Measurements from ENCODE around the gene TFAP2C. TPM values are rescaled to one million over a fixed set of nuclear protein-coding genes. Genes with fewer than 3 reads are reported as not detected.

Gene TFAP2C
- total RNA-seq, 4 donors from 2014 or later: 2.7 to 13.7 (median 7.2) TPM

DNA sequence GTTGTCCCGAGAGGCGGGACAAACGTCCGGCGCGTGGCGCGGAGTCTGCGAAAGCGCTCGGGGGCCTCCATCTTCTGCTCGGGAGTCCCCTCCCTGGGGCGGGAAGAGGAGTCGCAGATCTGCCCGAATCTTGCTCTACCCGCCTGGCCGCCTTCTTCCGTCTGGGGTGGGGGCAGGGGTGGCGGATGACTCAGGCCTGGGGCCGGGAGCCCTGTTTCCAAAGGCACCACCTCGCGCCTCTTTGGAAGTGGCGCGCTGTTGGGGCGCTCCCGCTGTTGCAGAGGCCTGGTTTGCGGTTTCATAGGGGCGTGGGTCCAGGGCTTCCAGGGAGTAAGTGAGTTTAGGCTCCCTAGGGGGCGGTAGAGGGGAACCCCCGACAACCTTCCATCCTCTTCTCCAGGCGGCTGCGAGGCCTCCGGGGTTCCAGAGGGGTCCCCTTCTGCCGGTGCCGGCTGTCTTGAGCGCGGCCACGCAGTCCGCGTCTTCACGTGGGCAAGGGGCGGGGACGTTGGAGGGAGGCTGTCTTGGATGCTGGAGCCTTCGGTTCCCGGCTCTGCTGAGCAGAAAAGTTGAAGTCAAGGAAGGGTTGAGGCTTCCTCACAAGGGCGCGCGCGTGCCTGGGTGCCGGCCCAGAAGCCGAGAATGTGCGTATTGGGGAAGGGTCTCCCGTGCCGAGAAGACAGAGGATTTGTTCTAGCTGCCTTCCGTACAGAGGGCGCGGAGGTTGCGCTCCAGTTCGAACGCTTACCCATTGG, 2.6 kb upstream of the TFAP2C start:
- TF ChIP-seq, protein P1, sequence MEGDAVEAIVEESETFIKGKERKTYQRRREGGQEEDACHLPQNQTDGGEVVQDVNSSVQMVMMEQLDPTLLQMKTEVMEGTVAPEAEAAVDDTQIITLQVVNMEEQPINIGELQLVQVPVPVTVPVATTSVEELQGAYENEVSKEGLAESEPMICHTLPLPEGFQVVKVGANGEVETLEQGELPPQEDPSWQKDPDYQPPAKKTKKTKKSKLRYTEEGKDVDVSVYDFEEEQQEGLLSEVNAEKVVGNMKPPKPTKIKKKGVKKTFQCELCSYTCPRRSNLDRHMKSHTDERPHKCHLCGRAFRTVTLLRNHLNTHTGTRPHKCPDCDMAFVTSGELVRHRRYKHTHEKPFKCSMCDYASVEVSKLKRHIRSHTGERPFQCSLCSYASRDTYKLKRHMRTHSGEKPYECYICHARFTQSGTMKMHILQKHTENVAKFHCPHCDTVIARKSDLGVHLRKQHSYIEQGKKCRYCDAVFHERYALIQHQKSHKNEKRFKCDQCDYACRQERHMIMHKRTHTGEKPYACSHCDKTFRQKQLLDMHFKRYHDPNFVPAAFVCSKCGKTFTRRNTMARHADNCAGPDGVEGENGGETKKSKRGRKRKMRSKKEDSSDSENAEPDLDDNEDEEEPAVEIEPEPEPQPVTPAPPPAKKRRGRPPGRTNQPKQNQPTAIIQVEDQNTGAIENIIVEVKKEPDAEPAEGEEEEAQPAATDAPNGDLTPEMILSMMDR (IDR thresholded peaks at IDR 0.05): no peak
- ATAC-seq (ENCODE audit: low FRiP score) (no peak), DNase-seq (ENCODE audit: low spot score) (no peak)

DNA sequence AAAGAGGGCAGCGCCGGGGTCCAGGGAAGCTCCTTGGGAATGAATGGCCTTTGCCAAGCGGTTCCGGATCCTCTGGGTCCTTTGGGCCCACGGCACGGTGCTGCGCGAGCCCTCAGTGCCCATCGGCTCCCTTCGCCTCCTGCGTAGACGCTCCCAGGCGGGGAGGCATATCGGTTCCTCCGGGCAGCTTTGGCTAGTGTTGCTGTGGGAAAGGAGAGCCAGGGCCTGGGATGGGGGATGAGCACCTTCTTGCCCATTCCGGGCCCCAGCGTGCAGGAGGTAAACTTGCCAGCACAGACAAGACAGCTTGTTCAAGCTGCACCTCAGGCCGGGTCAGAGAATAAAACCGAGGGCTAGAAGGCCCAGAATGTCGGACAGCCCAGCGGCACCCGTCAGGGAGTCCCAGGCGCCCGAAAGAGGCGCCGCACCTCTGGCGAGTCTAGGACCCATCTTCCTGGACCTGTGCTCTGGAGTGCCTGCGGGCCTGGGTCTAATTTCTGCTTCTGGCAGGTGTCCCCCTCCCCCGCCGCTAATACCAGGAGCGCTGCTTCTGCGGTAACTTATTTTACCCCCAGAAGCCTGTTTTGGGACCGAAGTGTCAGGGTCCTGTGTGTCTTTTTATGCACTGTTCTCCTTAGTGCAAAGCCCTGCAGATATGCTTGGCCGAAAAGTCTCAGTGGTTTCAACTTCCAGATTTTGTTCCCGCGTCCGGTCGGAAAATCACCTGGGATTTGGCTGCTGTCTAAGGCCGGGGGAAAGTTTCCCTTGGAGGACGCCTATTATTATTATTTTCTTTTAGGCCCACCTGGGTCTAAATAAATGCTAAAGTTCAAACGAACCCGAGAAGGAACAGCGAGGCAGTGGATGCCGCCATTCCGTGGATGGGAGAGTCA, 1.7 kb upstream of the TFAP2C start:
- TF ChIP-seq, protein P1 (IDR thresholded peaks at IDR 0.05): no peak
- ATAC-seq (ENCODE audit: low FRiP score) (no peak), DNase-seq (ENCODE audit: low spot score) (no peak)

DNA sequence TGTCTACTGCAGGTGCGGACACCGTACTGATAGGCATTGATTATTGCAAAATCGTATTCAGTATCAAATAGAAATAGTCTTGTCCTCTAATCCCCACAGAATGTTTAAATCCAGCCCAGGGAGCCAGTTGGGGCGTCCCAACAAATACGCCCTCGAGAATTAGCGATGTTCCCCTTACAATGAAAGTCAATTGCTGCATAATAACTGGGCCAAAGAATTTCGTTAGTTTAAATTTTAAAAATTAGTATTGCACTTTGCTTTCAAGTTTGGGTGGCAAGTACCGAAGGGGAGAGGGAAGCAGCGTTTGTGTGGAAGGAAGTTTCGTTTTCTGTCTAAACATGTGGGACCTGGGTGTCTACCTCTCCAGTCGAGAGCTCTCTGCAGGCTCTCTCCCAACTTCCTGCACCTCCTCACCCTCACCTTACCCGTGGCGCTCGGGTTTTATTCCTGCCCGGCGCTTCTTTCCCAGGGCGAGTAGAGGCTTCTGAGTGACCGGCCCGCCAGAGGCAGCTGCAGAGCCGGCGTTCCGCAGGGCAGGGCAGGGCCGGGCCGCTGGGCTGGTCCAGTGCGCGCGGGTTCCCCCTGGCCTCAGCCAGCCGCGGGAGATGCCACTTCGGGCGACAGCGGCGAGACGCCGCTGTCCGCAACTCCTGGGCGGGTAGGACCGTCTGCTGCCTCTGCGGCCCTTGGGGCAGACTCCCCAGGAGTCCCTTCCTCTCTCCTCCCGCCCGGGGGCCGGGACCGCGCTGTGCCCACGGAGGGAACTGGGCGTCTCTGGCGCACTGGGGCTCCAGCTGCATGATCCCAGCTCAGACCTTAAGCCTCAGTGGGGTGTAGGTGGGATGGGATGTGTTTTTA, 862 bp upstream of the TFAP2C start:
- no peak for DNase-seq (ENCODE audit: low spot score)
- TF ChIP-seq, protein P1 (IDR thresholded peaks at IDR 0.05): no peak
- ATAC-seq (ENCODE audit: low FRiP score): no peak

DNA sequence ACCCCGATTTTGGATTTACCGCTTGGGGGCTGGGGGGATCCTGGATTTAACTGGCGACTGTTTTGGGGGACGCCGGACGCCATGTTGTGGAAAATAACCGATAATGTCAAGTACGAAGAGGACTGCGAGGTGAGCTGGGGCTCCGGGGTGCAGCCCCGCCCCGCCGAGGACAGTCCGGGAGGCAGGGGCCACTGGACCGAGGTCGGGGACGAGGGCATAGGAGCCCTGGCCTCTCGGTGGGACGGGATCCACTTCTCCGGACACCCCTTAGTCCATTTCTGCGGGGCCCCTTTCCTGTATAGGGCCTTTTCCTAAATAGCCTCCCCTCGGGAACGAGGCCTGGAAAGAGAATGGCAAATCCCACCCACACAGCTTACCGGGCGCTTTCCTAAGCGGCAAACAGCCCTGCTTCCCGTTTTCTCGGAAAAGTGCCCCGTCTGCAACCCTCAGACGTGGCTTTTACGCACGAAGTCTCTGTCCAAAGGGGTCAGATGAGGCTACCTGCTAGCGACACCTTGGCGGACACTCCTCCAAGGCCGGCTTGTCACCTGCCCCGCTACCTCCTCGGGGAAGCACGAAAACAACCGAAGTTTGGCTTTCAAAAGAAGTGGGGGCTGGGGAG, 469 bp downstream of the TFAP2C start:
- DNase-seq (ENCODE audit: low spot score) (no peak), ATAC-seq (ENCODE audit: low FRiP score) (no peak)
- TF ChIP-seq, protein P1 (IDR thresholded peaks at IDR 0.05): no peak

DNA sequence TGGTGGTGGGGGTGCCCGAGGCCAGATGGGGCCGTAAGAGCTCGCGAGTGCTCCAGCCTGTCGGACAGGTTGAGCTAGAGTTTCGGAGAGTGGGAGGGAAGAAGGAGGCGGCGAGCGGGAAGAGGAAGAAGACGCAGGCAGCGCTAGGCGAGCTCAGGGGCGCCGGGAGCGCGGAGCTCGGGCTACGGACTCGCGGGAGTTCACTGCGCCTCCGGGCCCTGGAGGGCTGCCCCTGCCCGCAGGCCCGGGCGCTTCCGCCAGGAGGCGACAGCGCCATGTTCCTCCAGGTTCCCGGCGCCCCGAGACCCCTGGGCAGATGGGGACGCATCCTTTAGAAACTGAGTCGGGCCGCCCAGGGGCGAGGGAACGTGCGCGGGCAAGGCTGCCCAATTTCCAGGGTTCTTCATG, 984 bp downstream of the TFAP2C start:
- ATAC-seq (ENCODE audit: low FRiP score) (peak; percentile 74), DNase-seq (ENCODE audit: low spot score) (no peak)
- TF ChIP-seq, protein P1 (IDR thresholded peaks at IDR 0.05): peak in 1 of 3 donors; percentile 10

Data from omental fat pad (tissue), 4 donors.